ENCODE results near the gene KCNN1.

KCNN1 gene

GRCh38 chr19:17998827-17999150 lies 31.9 kb downstream of the KCNN1 start:
- peaks cover 10% of the 10 kb centered on the region for H3K79me2 ChIP-seq (ENCODE audit: insufficient read depth, low read depth)
- TF ChIP-seq, protein P1, sequence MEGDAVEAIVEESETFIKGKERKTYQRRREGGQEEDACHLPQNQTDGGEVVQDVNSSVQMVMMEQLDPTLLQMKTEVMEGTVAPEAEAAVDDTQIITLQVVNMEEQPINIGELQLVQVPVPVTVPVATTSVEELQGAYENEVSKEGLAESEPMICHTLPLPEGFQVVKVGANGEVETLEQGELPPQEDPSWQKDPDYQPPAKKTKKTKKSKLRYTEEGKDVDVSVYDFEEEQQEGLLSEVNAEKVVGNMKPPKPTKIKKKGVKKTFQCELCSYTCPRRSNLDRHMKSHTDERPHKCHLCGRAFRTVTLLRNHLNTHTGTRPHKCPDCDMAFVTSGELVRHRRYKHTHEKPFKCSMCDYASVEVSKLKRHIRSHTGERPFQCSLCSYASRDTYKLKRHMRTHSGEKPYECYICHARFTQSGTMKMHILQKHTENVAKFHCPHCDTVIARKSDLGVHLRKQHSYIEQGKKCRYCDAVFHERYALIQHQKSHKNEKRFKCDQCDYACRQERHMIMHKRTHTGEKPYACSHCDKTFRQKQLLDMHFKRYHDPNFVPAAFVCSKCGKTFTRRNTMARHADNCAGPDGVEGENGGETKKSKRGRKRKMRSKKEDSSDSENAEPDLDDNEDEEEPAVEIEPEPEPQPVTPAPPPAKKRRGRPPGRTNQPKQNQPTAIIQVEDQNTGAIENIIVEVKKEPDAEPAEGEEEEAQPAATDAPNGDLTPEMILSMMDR (conservative IDR thresholded peaks at IDR 0.05; ENCODE audit: low read depth, low read length): no peak; the same call in 1 of the 2 replicates
- H3K36me3 ChIP-seq (ENCODE audit: insufficient read depth): no peaks in the 10 kb centered on the region
- H3K27me3 ChIP-seq (ENCODE audit: insufficient read depth, low read depth): peaks cover 28% of the 10 kb centered on the region; the same call in 1 of the 2 replicates
- no peak overlapping the region for H3K4me3 ChIP-seq (IDR thresholded peaks at IDR 0.05; ENCODE audit: insufficient read depth, low read depth, low read length)
- no peaks in the 10 kb centered on the region for H4K20me1 ChIP-seq (ENCODE audit: insufficient read depth)
- H3K4me1 ChIP-seq (ENCODE audit: low read depth, poor library complexity, severe bottlenecking): peaks cover 9% of the 10 kb centered on the region
- H2AFZ ChIP-seq (ENCODE audit: low read depth): no peak overlapping the region
- H3K9ac ChIP-seq: no peak overlapping the region
- no peak overlapping the region for H3K27ac ChIP-seq
- H3K4me2 ChIP-seq: no peak overlapping the region

DNA sequence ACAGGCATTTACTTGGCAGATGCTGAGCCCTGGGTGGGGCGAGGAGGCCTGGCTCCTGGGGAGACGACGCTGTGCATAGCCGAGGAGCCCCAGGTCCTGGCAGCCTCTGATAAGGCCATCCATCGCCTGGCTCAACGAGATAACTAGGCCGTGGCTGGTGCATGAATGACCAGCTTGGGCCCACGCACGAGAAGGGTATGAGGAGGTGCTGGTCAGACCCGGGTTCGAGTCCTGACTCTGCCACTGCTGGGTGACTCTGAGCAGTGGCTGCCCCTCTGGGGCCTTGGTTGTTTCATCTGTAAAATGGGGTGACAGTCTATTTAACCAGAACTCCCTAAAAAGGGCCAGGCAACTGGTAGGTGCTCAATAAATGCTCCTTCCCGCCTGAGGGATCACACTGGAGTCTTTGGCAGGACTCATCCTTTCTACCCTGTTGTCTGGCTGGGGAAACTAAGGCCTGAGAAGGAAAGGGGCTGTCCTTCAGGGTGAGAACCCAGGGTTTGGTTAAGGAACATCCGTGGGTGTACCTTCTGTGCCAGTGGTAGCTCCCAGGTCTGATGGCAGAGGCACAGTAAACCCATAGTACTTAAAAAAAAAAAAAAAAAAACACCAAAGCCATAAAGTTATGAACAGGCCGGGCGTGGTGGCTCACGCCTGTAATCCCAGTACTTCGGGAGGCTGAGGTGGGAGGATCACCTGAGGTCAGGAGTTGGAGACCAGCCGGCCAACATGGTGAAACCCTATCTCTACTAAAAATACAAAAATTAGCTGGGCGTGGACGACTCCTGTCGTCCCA lies 33.0 kb downstream of the KCNN1 start:
- H3K9ac ChIP-seq: no peak overlapping the region
- H3K79me2 ChIP-seq (ENCODE audit: insufficient read depth, low read depth): peaks cover 10% of the 10 kb centered on the region
- no peaks in the 10 kb centered on the region for H3K36me3 ChIP-seq (ENCODE audit: insufficient read depth)
- H4K20me1 ChIP-seq (ENCODE audit: insufficient read depth): no peaks in the 10 kb centered on the region
- H3K4me1 ChIP-seq (ENCODE audit: low read depth, poor library complexity, severe bottlenecking): peaks cover 9% of the 10 kb centered on the region
- peak overlapping the region; percentile 57; the same call in 1 of the 2 replicates for H2AFZ ChIP-seq (ENCODE audit: low read depth)
- peaks cover 17% of the 10 kb centered on the region; the same call in 1 of the 2 replicates for H3K27me3 ChIP-seq (ENCODE audit: insufficient read depth, low read depth)
- TF ChIP-seq, protein P1 (conservative IDR thresholded peaks at IDR 0.05; ENCODE audit: low read depth, low read length): no peak
- no peak overlapping the region for H3K4me2 ChIP-seq
- H3K27ac ChIP-seq: no peak overlapping the region
- H3K4me3 ChIP-seq (IDR thresholded peaks at IDR 0.05; ENCODE audit: insufficient read depth, low read depth, low read length): no peak overlapping the region

- Histone ChIP-seq H3K79me2 (ENCODE audit: insufficient read depth, low read depth) (peaks cover 10% of the 10 kb centered on the region), H3K27me3 (ENCODE audit: insufficient read depth, low read depth) (peaks cover 11% of the 10 kb centered on the region; the same call in 1 of the 2 replicates), H3K36me3 (ENCODE audit: insufficient read depth) (no peaks in the 10 kb centered on the region), H3K27ac (no peak overlapping the region), H3K4me3 (IDR thresholded peaks at IDR 0.05; ENCODE audit: insufficient read depth, low read depth, low read length) (no peak overlapping the region), H3K9ac (peak overlapping the region; percentile 71; the same call in 1 of the 2 replicates), H3K4me2 (peak overlapping the region; percentile 29; the same call in 1 of the 2 replicates), H4K20me1 (ENCODE audit: insufficient read depth) (no peaks in the 10 kb centered on the region), H2AFZ (ENCODE audit: low read depth) (peak overlapping the region; percentile 76), H3K4me1 (ENCODE audit: low read depth, poor library complexity, severe bottlenecking) (peaks cover 9% of the 10 kb centered on the region)
- TF ChIP-seq, protein P1 (conservative IDR thresholded peaks at IDR 0.05; ENCODE audit: low read depth, low read length): no peak
These were observed 33.6 kb downstream of the KCNN1 start for GRCh38 chr19:18000480-18000914.

DNA sequence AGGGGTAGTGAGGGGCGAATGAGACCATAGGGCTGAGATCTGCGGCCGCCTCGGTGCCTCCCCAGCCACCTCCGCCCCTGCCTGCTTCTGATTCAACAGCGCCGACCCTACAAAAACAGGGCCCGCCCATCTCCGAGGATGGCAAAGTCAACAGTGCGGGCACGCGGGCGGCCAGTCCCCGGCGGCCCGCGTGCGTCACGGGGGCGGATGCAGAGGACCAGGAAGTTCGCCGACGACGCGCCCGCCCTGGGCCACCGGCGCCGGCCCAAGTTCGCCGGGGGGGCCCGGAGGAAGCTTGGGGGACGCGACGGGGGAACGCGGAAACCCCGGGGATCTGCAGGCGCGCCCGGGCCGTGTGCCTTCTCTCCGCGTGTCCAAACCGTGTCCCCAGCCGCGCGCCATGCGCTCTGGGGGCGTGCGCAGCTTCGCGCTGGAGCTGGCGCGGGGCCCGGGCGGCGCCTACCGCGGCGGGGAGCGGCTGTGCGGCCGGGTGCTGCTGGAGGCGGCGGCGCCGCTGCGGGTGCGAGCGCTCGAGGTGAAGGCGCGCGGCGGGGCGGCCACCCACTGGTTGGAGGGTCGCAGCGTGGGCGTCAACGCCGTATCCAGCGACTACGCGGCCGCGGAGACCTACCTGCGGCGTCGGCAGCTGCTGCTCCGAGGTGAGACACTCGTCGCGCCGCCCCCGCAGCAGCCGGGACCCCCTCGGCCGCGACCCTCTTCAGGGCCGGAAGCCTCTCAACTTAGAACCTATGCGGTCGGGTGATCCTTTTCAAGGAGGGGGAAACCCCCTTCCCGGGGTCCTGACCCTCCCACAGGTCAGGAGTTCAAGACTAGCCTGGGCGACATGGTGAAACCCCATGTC lies 34.2 kb downstream of the KCNN1 start:
- Histone ChIP-seq H3K4me3 (IDR thresholded peaks at IDR 0.05; ENCODE audit: insufficient read depth, low read depth, low read length) (no peak overlapping the region), H4K20me1 (ENCODE audit: insufficient read depth) (no peaks in the 10 kb centered on the region), H3K9ac (peak overlapping the region; percentile 71), H3K36me3 (ENCODE audit: insufficient read depth) (no peaks in the 10 kb centered on the region), H3K79me2 (ENCODE audit: insufficient read depth, low read depth) (peaks cover 10% of the 10 kb centered on the region), H3K27ac (0 out of 2 replicates have a peak overlapping the region, but pooled peaks have one; percentile 30), H2AFZ (ENCODE audit: low read depth) (peak overlapping the region; percentile 76), H3K4me2 (peak overlapping the region; percentile 90), H3K4me1 (ENCODE audit: low read depth, poor library complexity, severe bottlenecking) (peaks cover 9% of the 10 kb centered on the region), H3K27me3 (ENCODE audit: insufficient read depth, low read depth) (peaks cover 6% of the 10 kb centered on the region; the same call in 1 of the 2 replicates)
- TF ChIP-seq, protein P1 (conservative IDR thresholded peaks at IDR 0.05; ENCODE audit: low read depth, low read length): no peak

Measured in KMS-11 (cell line).